SK-N-SH (cell line): ENCODE measurements around the gene ZNF750.

ENCODE experiments used
- EZH2phosphoT487 ChIP-seq: fragments of 200-600 bp; sonication (generic); IDR thresholded peaks from 2 replicates; pipeline ENCODE4 v1.6.1; 2017; ENCODE audit warnings: low read depth, mixed run types, mild to moderate bottlenecking, antibody characterized with exemption, moderate library complexity, borderline replicate concordance
- FOXM1 ChIP-seq: IDR thresholded peaks from 2 replicates; pipeline ENCODE4 v1.4.0; 2012; ENCODE audit warnings: low read depth, mild to moderate bottlenecking
- RAD21 ChIP-seq: IDR thresholded peaks from 2 replicates; pipeline ENCODE4 v1.6.1; 2012; ENCODE audit warnings: mild to moderate bottlenecking, low read length
- REST ChIP-seq: IDR thresholded peaks from 2 replicates; pipeline ENCODE4 v1.6.1; 2012; ENCODE audit warnings: mild to moderate bottlenecking, low read depth, low read length, moderate library complexity
- RFX5 ChIP-seq: IDR thresholded peaks from 2 replicates; pipeline ENCODE4 v1.6.1; 2012; ENCODE audit warnings: mild to moderate bottlenecking, improper control_type of control experiment, low read length
- SIN3A ChIP-seq: IDR thresholded peaks from 2 replicates; pipeline ENCODE4 v1.6.1; 2012; ENCODE audit warnings: low read depth, mild to moderate bottlenecking, low read length, moderate library complexity, borderline replicate concordance
- TF ChIP-seq, protein P1 (sequence below): fragments of 200-600 bp; sonication (generic); IDR thresholded peaks from 2 replicates; pipeline ENCODE4 v1.6.1; 2017; ENCODE audit warnings: antibody characterized with exemption, mild to moderate bottlenecking, moderate library complexity
- TF ChIP-seq, protein P2 (sequence below): IDR thresholded peaks from 2 replicates; pipeline ENCODE4; 2012

DNA sequence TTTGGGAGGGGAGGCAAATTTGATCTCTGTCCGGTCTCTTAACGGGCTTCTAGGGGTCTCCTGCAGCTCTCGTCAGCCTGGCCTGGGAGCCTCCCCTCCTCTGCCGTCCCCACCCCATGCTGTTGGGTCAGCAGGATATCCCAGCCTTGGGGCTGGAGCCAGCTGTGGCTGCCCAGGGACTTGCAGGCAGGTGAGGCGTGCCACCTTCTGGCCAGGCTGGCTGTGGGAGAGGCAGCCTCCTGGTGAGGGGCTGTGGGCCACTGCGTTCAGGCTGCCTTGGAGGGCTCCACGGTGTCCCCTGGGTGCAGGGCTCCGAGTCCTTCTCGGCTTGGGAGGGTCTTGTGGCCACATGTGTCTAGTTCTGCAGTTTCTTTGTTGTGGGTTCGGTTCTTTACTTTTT lies 53.4 kb downstream of the ZNF750 start:
- TF ChIP-seq RAD21 (no peak), SIN3A (no peak), RFX5 (no peak), REST (no peak), FOXM1 (no peak), EZH2phosphoT487 (no peak)
- TF ChIP-seq, protein P1, sequence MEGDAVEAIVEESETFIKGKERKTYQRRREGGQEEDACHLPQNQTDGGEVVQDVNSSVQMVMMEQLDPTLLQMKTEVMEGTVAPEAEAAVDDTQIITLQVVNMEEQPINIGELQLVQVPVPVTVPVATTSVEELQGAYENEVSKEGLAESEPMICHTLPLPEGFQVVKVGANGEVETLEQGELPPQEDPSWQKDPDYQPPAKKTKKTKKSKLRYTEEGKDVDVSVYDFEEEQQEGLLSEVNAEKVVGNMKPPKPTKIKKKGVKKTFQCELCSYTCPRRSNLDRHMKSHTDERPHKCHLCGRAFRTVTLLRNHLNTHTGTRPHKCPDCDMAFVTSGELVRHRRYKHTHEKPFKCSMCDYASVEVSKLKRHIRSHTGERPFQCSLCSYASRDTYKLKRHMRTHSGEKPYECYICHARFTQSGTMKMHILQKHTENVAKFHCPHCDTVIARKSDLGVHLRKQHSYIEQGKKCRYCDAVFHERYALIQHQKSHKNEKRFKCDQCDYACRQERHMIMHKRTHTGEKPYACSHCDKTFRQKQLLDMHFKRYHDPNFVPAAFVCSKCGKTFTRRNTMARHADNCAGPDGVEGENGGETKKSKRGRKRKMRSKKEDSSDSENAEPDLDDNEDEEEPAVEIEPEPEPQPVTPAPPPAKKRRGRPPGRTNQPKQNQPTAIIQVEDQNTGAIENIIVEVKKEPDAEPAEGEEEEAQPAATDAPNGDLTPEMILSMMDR, result no peak
- TF ChIP-seq, protein P2, sequence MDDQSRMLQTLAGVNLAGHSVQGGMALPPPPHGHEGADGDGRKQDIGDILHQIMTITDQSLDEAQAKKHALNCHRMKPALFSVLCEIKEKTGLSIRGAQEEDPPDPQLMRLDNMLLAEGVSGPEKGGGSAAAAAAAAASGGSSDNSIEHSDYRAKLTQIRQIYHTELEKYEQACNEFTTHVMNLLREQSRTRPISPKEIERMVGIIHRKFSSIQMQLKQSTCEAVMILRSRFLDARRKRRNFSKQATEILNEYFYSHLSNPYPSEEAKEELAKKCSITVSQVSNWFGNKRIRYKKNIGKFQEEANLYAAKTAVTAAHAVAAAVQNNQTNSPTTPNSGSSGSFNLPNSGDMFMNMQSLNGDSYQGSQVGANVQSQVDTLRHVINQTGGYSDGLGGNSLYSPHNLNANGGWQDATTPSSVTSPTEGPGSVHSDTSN, result no peak
